ENCODE results near the gene CARD9.

The CARD9 gene

GRCh38 chr9:136327304-136327974 lies 46.0 kb downstream of the CARD9 start, which contains the start of gene GPSM1:
GPSM1 (plus strand) TSS chr9:136327539; CDS start chr9:136327696, 157 bp downstream.
- H3K27ac Mint-ChIP-seq = peak within 1 kb of the TSS; percentile 88

DNA sequence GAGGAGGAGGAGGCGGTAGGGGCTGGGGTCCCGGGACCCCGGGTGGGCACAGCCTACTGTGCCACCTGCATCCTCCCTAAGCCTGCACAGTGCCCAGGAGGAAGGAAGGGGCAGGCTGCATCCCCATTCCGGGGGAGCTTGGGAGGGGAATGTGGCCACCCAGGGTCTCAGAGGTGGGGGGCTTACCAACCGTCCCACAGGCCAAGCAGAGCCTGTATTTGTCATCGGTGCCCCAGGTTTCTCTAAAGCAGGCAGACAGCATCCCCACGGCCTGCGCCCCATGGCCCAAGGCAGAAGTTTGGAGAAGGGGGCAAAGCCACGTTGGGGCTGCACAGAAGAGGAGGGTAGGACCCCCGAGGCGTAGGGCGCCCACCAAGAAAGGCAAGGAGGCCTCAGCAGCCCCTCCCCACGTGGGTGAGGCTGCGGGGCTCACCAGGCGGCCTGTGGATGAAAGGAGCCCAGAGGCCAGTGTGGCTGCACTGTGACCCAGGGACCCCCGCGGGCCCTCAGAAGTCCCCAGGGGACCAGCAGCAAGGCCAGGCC lies 46.6 kb downstream of the CARD9 start:
- Mint-ChIP-seq H3K27ac (peak overlapping the region; percentile 88), H3K27me3 (ENCODE audit: low read depth, poor library complexity) (peaks cover 8% of the 10 kb centered on the region), H3K36me3 (ENCODE audit: low read depth) (no peaks in the 10 kb centered on the region), H3K4me1 (peaks cover 62% of the 10 kb centered on the region), H3K9me3 (peaks cover 4% of the 10 kb centered on the region), H3K4me3 (peak overlapping the region; percentile 74)
- DNase-seq = no peak
- TF ChIP-seq, protein P1, sequence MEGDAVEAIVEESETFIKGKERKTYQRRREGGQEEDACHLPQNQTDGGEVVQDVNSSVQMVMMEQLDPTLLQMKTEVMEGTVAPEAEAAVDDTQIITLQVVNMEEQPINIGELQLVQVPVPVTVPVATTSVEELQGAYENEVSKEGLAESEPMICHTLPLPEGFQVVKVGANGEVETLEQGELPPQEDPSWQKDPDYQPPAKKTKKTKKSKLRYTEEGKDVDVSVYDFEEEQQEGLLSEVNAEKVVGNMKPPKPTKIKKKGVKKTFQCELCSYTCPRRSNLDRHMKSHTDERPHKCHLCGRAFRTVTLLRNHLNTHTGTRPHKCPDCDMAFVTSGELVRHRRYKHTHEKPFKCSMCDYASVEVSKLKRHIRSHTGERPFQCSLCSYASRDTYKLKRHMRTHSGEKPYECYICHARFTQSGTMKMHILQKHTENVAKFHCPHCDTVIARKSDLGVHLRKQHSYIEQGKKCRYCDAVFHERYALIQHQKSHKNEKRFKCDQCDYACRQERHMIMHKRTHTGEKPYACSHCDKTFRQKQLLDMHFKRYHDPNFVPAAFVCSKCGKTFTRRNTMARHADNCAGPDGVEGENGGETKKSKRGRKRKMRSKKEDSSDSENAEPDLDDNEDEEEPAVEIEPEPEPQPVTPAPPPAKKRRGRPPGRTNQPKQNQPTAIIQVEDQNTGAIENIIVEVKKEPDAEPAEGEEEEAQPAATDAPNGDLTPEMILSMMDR (IDR thresholded peaks at IDR 0.05) = no peak

More at GRCh38 chr9:136327304-136327974, 46.0 kb downstream of the CARD9 start, which contains the start of gene GPSM1:
- Mint-ChIP-seq H3K9me3 (no peaks in the 10 kb centered on the region), H3K36me3 (ENCODE audit: low read depth) (no peaks in the 10 kb centered on the region), H3K4me3 (peak within 1 kb of the TSS; percentile 86), H3K4me1 (peaks cover 56% of the 10 kb centered on the region), H3K27me3 (ENCODE audit: low read depth, poor library complexity) (peaks cover 5% of the 10 kb centered on the region)
- TF ChIP-seq, protein P1 (IDR thresholded peaks at IDR 0.05) = no peak
- DNase-seq = peak; percentile 70

- TF ChIP-seq, protein P1 (IDR thresholded peaks at IDR 0.05) = no peak
- H3K27ac Mint-ChIP-seq = peak overlapping the region; percentile 88
- H3K4me1 Mint-ChIP-seq = peaks cover 69% of the 10 kb centered on the region
- H3K9me3 Mint-ChIP-seq = peaks cover 6% of the 10 kb centered on the region
- H3K36me3 Mint-ChIP-seq (ENCODE audit: low read depth) = no peaks in the 10 kb centered on the region
- H3K27me3 Mint-ChIP-seq (ENCODE audit: low read depth, poor library complexity) = peaks cover 11% of the 10 kb centered on the region
- DNase-seq = peak; percentile 65
- H3K4me3 Mint-ChIP-seq = peak overlapping the region; percentile 74
These were observed 47.3 kb downstream of the CARD9 start for GRCh38 chr9:136326061-136326760.

DNA sequence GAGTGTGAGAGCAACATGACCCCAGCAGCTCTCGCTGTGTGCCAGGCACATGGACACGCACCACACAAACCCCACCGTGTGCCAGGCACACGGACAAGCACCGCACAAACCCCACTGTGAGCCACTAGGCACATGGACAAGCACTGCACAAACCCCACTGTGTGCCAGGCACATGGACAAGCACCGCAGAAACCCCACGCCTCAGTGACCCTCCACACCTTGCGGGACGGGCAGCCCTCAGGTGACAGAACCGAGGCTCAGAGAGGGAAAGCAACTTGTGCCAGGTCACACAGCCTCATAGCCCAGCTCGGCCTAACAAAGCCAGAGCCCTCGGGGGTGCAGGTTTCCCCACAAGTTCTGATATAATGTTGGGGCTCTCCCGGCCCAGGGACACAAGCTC lies 48.1 kb downstream of the CARD9 start:
- peaks cover 64% of the 10 kb centered on the region for H3K4me1 Mint-ChIP-seq
- H3K36me3 Mint-ChIP-seq (ENCODE audit: low read depth) = no peaks in the 10 kb centered on the region
- TF ChIP-seq, protein P1 (IDR thresholded peaks at IDR 0.05) = no peak
- DNase-seq = no peak
- H3K27ac Mint-ChIP-seq = no peak overlapping the region
- H3K9me3 Mint-ChIP-seq = peaks cover 15% of the 10 kb centered on the region
- peaks cover 12% of the 10 kb centered on the region for H3K27me3 Mint-ChIP-seq (ENCODE audit: low read depth, poor library complexity)
- no peak overlapping the region for H3K4me3 Mint-ChIP-seq

GRCh38 chr9:136324501-136325300 lies 48.8 kb downstream of the CARD9 start:
- Mint-ChIP-seq H3K27me3 (ENCODE audit: low read depth, poor library complexity) (peaks cover 12% of the 10 kb centered on the region), H3K27ac (no peak overlapping the region), H3K36me3 (ENCODE audit: low read depth) (no peaks in the 10 kb centered on the region), H3K4me3 (no peak overlapping the region), H3K4me1 (peaks cover 62% of the 10 kb centered on the region), H3K9me3 (peaks cover 15% of the 10 kb centered on the region)
- DNase-seq = no peak
- TF ChIP-seq, protein P1 (IDR thresholded peaks at IDR 0.05) = no peak
